SK-N-MC (cell line): ENCODE results near the gene PDE8A.
"Not testable (repeated sequence)": the region's sequence is repeated elsewhere in the genome, so short reads cannot be mapped to it uniquely, and the experiment has no call there.

Source experiments
- EZH2 ChIP-seq: fragments of 200-600 bp; sonication (generic); IDR thresholded peaks from one replicate; pipeline ENCODE4 v1.6.1; 2017; ENCODE audit warnings: antibody characterized with exemption
- FOXP2 ChIP-seq: optimal IDR thresholded peaks from 2 replicates; pipeline ENCODE3; 2011; ENCODE audit warnings: mild to moderate bottlenecking, moderate library complexity; ENCODE audit not compliant: insufficient read depth; ENCODE audit errors: extremely low read length, control extremely low read depth
- POLR2AphosphoS5 ChIP-seq: IDR thresholded peaks from 2 replicates; pipeline ENCODE4 v1.6.1; 2012; ENCODE audit warnings: mild to moderate bottlenecking, low read depth, low read length, borderline replicate concordance

DNA sequence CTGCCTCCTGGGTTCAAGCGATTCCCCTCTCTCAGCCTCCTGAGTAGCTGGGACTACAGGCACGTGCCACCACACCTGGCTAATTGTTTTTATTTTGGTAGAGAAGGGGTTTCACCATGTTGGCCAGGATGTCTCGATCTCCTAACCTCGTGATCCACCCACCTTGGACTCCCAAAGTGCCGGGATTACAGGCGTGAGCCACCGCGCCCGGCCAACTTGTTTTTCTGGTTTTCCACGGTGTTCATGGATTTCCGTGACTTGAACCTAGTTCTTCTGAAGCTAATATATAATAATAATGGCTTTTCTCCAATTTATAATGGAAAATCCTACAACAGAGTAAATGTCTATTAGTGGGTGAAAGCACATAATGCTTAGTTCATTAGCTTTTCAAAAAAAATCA lies 203.7 kb downstream of the PDE8A start:
- not testable (repeated sequence) for TF ChIP-seq EZH2, POLR2AphosphoS5, FOXP2
